Measurements from ENCODE around the gene POLA2.

- TF ChIP-seq REST (IDR thresholded peaks at IDR 0.05; ENCODE audit: borderline replicate concordance) (peak; percentile 89), REST (CRISPR knock-in tag; IDR thresholded peaks at IDR 0.05; ENCODE audit: low read depth) (no peak), EP300 (IDR thresholded peaks at IDR 0.05; ENCODE audit: low read length) (peak; percentile 73), ZBTB7A (IDR thresholded peaks at IDR 0.05; ENCODE audit: borderline replicate concordance, control insufficient read depth, low read depth, low read length) (no peak)
Measured at GRCh38 chr11:65274735-65275682, 13.2 kb downstream of the POLA2 start.
